OCI-LY3 (cell line): ENCODE measurements around the gene PIK3C2B.

Experiments
- CTCF ChIP-seq: fragments of 200-600, 300-600 bp; sonication (generic); IDR thresholded peaks from 2 replicates; pipeline ENCODE4 v1.5.1; 2014; ENCODE audit warnings: antibody characterized with exemption, low read length, low read depth
- EZH2phosphoT487 ChIP-seq: fragments of 200-600 bp; shearing (Covaris generic); IDR thresholded peaks from 2 replicates; pipeline ENCODE4 v1.6.1; 2018; ENCODE audit warnings: antibody characterized with exemption, mixed run types, low read depth

DNA sequence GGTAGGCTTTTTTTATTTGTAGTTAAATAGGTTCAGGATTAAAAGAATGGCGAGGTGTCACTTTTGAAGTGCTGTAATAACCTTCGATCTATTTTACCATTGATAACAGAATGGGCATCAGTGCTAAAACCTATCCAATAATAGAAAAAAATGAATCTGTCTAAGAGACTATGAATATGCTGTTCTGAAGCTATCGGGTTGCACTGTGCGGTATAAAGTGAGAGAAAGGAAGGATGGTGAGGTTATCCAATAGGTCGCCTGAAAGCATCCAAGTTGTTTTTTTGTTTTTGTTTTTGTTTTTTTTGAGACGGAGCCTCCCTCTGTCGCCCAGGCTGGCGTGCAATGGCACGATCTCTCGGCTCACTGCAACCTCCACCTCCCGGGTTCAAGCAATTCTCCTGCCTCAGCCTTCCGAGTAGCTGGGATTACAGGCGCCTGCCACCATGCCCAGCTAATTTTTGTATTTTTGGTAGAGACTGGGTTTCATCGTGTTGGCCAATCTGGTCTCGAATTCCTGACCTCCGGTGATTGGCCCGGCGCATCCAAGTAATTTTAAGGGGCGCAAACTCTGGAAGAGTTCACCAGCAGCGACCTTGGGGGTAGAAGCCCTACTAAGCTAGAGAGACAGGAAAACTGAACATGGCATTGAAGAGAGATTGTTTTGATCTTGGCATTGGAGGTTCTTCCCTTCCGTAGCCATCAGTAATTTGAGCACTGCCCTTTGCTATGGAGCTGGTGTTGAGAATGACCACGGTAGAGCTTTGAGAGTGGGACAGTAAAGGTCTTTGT lies 12.9 kb upstream of the PIK3C2B start:
- no peak for TF ChIP-seq CTCF
- TF ChIP-seq EZH2phosphoT487, result no peak
